ENCODE data around the gene OXCT1.

OXCT1 gene

DNA sequence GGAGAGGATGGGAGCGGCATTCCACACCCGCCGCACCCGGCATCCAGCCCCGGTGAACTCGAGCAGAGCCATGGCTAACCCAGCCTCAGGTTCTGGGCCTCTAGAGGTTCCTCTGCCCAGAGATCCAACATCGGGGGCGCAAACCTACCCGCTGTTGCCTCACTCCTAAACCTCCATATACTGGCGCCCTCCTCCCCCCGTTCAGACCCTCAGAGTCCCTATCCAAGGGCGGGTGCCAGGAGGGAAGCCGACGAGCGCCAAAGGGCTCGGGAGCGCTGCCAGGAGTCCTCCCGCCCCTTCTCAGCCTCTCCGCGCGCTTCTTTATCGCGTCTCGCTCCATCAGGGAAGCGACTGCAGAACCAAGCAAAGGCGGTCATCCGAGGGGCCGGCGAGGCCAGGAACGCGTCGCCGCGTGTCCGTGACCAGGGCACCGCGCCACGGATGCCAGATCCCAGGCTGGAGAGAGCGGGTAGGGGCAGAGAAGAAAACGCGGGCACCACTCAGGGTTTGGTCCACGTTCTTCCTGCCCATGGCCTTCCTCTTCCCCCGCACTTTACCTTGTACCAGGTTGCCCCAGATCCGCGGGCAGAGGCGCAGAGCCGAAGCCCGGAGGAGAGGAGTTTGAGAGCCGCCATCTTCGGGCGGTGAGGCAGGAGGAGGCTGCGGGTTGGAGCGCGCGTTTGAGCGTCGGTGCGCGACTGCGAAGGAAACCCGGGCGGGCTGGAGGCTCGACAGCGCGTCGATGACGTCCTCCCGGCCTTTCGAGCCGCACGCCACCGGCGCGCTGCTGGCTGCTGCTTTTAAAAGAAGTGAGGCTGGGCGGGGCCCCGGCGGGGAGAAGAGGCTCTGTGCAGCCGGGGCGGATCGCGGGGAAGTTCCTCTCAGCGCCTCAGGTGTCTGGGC is at the start of gene OXCT1:
TSS of gene OXCT1 (minus strand) at position 702 of the 903 bp plus-strand sequence. CDS start at position 635, 67 bp downstream.
- peak in 1 of 2 experiments; percentile 5 for DNase-seq

DNA sequence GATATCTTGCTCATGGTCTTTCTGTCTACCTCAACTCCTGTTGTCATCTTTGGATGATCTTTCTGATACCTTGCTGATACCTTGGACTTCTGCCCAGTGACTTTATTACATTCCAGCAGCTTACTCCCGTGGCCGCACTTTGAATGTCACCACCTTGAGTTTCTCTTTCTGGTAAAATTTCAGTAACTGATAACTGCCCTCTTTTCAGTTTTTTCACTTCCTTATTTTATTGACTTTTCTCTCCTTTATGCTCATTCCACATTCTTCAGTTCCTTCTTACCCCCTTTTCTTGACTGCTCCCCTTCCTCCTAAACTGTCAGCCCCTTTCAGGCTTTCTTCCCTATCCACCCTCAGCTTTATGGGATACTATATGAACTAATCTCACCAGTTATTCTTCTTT is 47.9 kb upstream of the OXCT1 start:
- DNase-seq = no peak

GRCh38 chr5:41908374-41909079 is 38.3 kb upstream of the OXCT1 start:
- DNase-seq = no peak

- no peak for DNase-seq
Observed at GRCh38 chr5:41906151-41906550, 35.9 kb upstream of the OXCT1 start.

GRCh38 chr5:41903892-41904799 is 33.9 kb upstream of the OXCT1 start, which contains the start of gene RIMOC1:
Gene RIMOC1 (plus strand): TSS chr5:41904344. CDS start chr5:41904368, 24 bp downstream.
- peak; percentile 99 to 100 for DNase-seq

GRCh38 chr5:41903382-41903891 is 33.2 kb upstream of the OXCT1 start:
- no peak for DNase-seq

DNA sequence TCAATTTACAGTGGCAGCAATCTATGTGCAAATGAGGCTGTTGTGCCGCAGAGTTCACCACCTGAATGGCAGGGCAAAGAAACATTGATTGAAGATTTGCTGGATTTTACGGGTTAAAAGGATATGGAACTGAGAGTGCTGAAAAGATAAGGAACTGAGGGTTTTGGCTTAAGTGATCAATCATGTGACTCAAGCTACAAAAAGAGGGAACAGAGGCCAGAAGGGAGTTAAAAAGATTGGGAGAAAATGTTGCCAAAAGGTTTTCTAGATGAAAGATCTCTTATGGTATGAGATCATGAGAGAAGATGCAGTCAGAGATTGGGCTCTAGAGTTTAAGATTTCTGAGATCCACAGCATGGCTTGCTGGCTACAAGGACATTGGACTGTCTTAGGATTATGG is 26.0 kb upstream of the OXCT1 start:
- DNase-seq = no peak

- DNase-seq = no peak
Observed at GRCh38 chr5:41893074-41893851, 23.0 kb upstream of the OXCT1 start.

DNA sequence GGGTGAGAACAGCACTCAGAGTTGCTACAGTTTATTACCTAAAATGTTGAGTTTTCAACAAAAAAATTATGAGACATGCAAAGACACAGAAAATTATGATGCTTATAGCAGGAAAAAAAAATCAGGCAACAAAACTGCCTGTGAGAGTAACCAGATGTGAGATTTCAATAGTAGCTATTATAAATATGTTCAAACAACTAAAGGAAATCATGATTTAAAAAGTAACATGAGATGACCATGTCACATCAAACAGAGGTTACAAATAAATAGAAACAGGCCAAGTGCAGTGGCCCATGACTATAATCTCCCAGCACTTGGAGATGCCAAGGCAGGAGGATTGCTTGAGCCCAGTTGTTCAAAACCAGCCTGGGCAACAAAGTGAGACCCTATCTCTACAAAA is 21.8 kb upstream of the OXCT1 start:
- DNase-seq = no peak

DNA sequence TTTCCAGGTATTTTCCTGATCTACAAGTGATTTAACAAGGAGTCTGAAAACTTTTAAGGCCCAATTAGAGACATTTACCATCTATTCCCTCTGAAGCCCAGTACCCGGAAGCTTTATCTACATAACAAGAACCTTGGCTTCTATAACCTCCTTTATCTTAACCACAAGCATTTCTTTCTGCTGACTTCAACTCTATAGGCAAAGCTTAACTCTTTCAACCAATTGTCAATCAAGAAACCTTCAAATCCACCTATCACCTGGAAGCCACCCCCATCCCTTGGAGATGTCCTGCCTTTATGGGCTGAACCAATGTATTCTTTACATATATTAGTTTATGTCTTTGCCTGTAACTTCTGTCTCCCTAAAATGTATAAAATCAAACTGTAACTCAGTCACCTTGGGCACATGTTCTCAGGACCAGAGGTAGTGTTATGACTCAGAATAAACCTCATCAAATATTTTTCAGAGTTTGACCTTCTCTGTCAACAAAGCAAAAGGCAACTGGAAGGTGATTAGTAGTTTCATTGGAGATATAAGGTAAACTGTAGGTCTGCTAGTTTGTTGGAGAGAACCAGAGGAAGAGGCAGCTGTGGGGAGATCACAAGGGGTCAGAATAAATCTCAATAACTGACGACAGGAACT is 21.0 kb upstream of the OXCT1 start:
- DNase-seq = no peak

- no peak for DNase-seq
Observed at GRCh38 chr5:41885286-41885685, 15.1 kb upstream of the OXCT1 start.

DNA sequence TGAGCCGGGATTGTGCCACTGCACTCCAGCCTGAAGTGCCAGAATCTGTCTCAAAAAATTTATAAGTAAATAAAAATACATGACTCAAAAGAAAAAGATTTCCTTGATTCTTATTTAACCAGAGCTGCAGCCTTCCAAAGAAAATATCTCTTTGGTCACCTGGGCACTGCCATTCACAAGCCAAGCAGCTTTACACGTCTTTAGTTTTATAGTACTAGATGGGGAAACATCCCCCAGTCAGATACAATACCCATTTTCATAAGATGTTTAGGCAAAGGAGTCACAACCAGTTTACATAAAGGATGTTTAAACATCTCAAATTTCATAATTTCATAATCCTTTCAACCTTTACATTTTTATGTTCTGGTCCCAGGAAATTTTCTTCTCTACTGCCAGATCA is 13.7 kb upstream of the OXCT1 start:
- DNase-seq = no peak

GRCh38 chr5:41883243-41883642 is 13.0 kb upstream of the OXCT1 start:
- DNase-seq = no peak

DNA sequence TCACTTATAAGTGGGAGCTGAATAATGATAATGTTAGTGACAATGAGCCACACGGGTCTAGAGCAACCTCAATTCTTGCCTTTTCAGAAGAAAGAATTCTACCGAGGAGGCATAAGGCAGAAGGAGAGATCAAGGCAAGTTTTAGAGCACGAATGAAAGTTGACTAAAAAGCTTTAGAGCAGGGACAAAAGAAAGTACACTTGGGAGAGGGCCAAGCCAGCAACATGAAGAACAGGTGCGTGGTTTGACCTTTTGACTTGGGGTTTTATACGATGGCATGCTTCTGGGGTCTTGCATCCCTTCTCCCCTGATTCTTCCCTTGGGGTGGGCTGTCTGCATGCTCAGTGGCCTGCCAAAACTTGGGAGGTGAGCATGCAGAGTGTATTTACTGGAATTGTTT is 12.5 kb upstream of the OXCT1 start:
- no peak for DNase-seq

- no peak for DNase-seq
Observed at GRCh38 chr5:41878643-41879478, 8.6 kb upstream of the OXCT1 start.

- DNase-seq = no peak
Observed at GRCh38 chr5:41878173-41878572, 7.9 kb upstream of the OXCT1 start.

- no peak for DNase-seq
Observed at GRCh38 chr5:41877408-41877807, 7.2 kb upstream of the OXCT1 start.

GRCh38 chr5:41876678-41877077 is 6.5 kb upstream of the OXCT1 start:
- no peak for DNase-seq

DNA sequence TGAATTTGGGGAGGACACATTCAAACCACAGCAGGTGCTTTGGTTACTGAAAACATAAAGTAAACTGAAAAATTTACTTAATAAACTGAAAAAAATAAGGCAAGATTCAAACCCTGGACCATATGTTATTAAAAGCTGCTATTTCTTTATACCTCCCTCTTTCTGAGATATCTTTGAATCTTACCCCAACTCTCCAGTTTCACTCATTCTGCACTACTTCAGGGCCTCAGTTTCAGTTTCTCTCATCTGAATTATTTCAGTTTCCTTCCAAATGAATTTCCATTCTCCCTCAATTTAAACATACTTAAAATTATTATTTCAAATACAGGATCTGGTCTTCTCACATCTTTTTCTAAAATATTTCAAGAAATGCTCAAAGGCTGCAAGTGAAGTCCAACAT is 4.9 kb upstream of the OXCT1 start:
- no peak for DNase-seq

DNA sequence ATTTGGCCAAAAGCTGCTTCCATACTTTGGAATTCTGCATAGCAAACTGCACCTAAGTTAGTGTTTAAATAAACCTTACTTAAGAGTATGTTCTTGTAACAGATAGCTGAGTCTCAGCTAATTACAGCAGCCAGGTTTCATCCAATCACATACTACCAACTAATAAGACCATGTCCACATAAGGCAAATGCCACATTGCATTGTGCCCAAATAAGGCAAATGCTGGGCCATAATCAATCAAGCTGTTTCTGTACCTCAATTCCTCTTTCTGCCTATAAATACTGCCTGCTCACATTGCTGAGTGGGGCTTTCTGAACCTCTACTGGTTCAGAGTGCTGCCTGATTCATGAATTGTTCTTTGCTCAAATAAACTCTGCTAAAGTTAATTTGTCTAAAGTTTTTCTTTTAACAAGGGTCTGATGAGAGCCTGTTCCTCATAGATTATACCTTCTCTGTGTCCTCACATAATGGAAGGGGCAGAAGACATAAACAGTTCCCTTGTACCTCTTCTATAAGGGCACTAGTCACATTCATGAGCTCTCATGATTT is 4.4 kb upstream of the OXCT1 start:
- no peak for DNase-seq

All from cerebellar nuclear complex (tissue), 1 donor.